ENCODE results near the gene GOLGA6L26. TPM values are rescaled to one million over a fixed set of nuclear protein-coding genes. Genes with fewer than 3 reads are reported as not detected.
A peak's percentile ranks its signal among the peaks of the same experiment; 100 is the strongest.
"Not testable (repeated sequence)": the region's sequence is repeated elsewhere in the genome, so short reads cannot be mapped to it uniquely, and the experiment has no call there.

The GOLGA6L26 gene
- total RNA-seq: not detected

- not testable (repeated sequence) for H3K9me3 Mint-ChIP-seq; H3K36me3 Mint-ChIP-seq; ATAC-seq; DNase-seq (ENCODE audit: low spot score in 2 of 2); H3K27ac Mint-ChIP-seq
These were observed at the start of gene GOLGA6L26 for GRCh38 chr15:23334096-23334495. Gene GOLGA6L26, minus strand, starts transcription at chr15:23334196. Its CDS starts 61 bp downstream, at chr15:23334135.

- H3K9me3 Mint-ChIP-seq; H3K36me3 Mint-ChIP-seq; DNase-seq (ENCODE audit: low spot score in 2 of 2); H3K27ac Mint-ChIP-seq; ATAC-seq: not testable (repeated sequence)
These were observed 47.2 kb upstream of the GOLGA6L26 start for GRCh38 chr15:23381192-23381591.

- H3K9me3 Mint-ChIP-seq; ATAC-seq; H3K36me3 Mint-ChIP-seq; DNase-seq (ENCODE audit: low spot score in 2 of 2); H3K27ac Mint-ChIP-seq: not testable (repeated sequence)
These were observed 46.7 kb upstream of the GOLGA6L26 start for GRCh38 chr15:23380700-23381099.

- H3K9me3 Mint-ChIP-seq, H3K36me3 Mint-ChIP-seq, ATAC-seq: not testable (repeated sequence)
These were observed 45.0 kb upstream of the GOLGA6L26 start for GRCh38 chr15:23378946-23379345.

GRCh38 chr15:23374226-23374625 lies 40.2 kb upstream of the GOLGA6L26 start:
- H3K36me3 Mint-ChIP-seq; ATAC-seq; H3K9me3 Mint-ChIP-seq; DNase-seq (ENCODE audit: low spot score in 2 of 2); H3K27ac Mint-ChIP-seq: not testable (repeated sequence)

More at GRCh38 chr15:23378946-23379345, 45.0 kb upstream of the GOLGA6L26 start:
- H3K27ac Mint-ChIP-seq; DNase-seq (ENCODE audit: low spot score in 2 of 2): not testable (repeated sequence)

GRCh38 chr15:23372891-23373600 lies 39.0 kb upstream of the GOLGA6L26 start:
- not testable (repeated sequence) for H3K27ac Mint-ChIP-seq; H3K36me3 Mint-ChIP-seq; ATAC-seq; DNase-seq (ENCODE audit: low spot score in 2 of 2); H3K9me3 Mint-ChIP-seq

GRCh38 chr15:23372284-23372683 lies 38.3 kb upstream of the GOLGA6L26 start:
- DNase-seq (ENCODE audit: low spot score in 2 of 2) (no peak), ATAC-seq (no peak)
- Mint-ChIP-seq H3K9me3 (no peaks in the 10 kb centered on the region), H3K36me3 (no peaks in the 10 kb centered on the region), H3K27ac (no peak overlapping the region)

GRCh38 chr15:23371868-23372267 lies 37.9 kb upstream of the GOLGA6L26 start:
- not testable (repeated sequence) for H3K9me3 Mint-ChIP-seq; H3K36me3 Mint-ChIP-seq; DNase-seq (ENCODE audit: low spot score in 2 of 2); ATAC-seq; H3K27ac Mint-ChIP-seq

GRCh38 chr15:23371134-23371533 lies 37.1 kb upstream of the GOLGA6L26 start:
- not testable (repeated sequence) for ATAC-seq; H3K27ac Mint-ChIP-seq; H3K36me3 Mint-ChIP-seq; H3K9me3 Mint-ChIP-seq; DNase-seq (ENCODE audit: low spot score in 2 of 2)

GRCh38 chr15:23370578-23370977 lies 36.6 kb upstream of the GOLGA6L26 start:
- DNase-seq (ENCODE audit: low spot score in 2 of 2) (no peak), ATAC-seq (no peak)
- Mint-ChIP-seq H3K9me3 (no peaks in the 10 kb centered on the region), H3K36me3 (no peaks in the 10 kb centered on the region), H3K27ac (no peak overlapping the region)

GRCh38 chr15:23364261-23364660 lies 30.3 kb upstream of the GOLGA6L26 start:
- ATAC-seq; H3K9me3 Mint-ChIP-seq; H3K36me3 Mint-ChIP-seq; DNase-seq (ENCODE audit: low spot score in 2 of 2); H3K27ac Mint-ChIP-seq: not testable (repeated sequence)

GRCh38 chr15:23362622-23363021 lies 28.6 kb upstream of the GOLGA6L26 start:
- H3K36me3 Mint-ChIP-seq; ATAC-seq; DNase-seq (ENCODE audit: low spot score in 2 of 2); H3K9me3 Mint-ChIP-seq; H3K27ac Mint-ChIP-seq: not testable (repeated sequence)

- H3K36me3 Mint-ChIP-seq; H3K9me3 Mint-ChIP-seq; ATAC-seq; H3K27ac Mint-ChIP-seq; DNase-seq (ENCODE audit: low spot score in 2 of 2): not testable (repeated sequence)
These were observed 20.5 kb upstream of the GOLGA6L26 start, which contains the start of gene GOLGA8S for GRCh38 chr15:23354448-23354847. Gene GOLGA8S, plus strand, starts transcription at chr15:23354748. Its CDS starts 62 bp downstream, at chr15:23354810.

GRCh38 chr15:23311233-23311632 lies 22.8 kb downstream of the GOLGA6L26 start:
- not testable (repeated sequence) for H3K27ac Mint-ChIP-seq; DNase-seq (ENCODE audit: low spot score in 2 of 2); H3K9me3 Mint-ChIP-seq; ATAC-seq
- peaks cover 5 to 18% of the 10 kb centered on the region in 2 donors for H3K36me3 Mint-ChIP-seq

GRCh38 chr15:23305921-23306320 lies 28.1 kb downstream of the GOLGA6L26 start:
- Mint-ChIP-seq H3K27ac (peak overlapping the region in 1 of 2 donors; percentile 25), H3K36me3 (peaks cover 5 to 19% of the 10 kb centered on the region in 2 donors)
- H3K9me3 Mint-ChIP-seq; DNase-seq (ENCODE audit: low spot score in 2 of 2); ATAC-seq: not testable (repeated sequence)

- not testable (repeated sequence) for ATAC-seq; H3K9me3 Mint-ChIP-seq; DNase-seq (ENCODE audit: low spot score in 2 of 2)
- peaks cover 5 to 17% of the 10 kb centered on the region in 2 donors for H3K36me3 Mint-ChIP-seq
- H3K27ac Mint-ChIP-seq: peak overlapping the region in 1 of 2 donors; percentile 87
These were observed 29.2 kb downstream of the GOLGA6L26 start for GRCh38 chr15:23304805-23305204.

GRCh38 chr15:23304267-23304666 lies 29.7 kb downstream of the GOLGA6L26 start:
- DNase-seq (ENCODE audit: low spot score in 2 of 2); ATAC-seq; H3K9me3 Mint-ChIP-seq: not testable (repeated sequence)
- peak overlapping the region; percentile 87 to 89 for H3K27ac Mint-ChIP-seq
- H3K36me3 Mint-ChIP-seq: peaks cover 2 to 17% of the 10 kb centered on the region in 2 donors

GRCh38 chr15:23303654-23304053 lies 30.3 kb downstream of the GOLGA6L26 start:
- Mint-ChIP-seq H3K27ac (peak overlapping the region; percentile 87 to 89), H3K36me3 (peaks cover 0 to 17% of the 10 kb centered on the region in 2 donors)
- DNase-seq (ENCODE audit: low spot score in 2 of 2): peak; percentile 27 to 67
- not testable (repeated sequence) for ATAC-seq, H3K9me3 Mint-ChIP-seq

Data from activated naive CD4-positive, alpha-beta T cell treated with anti-CD3 and anti-CD28 coated beads, Interleukin-2, amount 50 U/mL, for 72 hours (primary cell).